Keratinocyte (primary cell): ENCODE measurements around the gene BABAM2. TPM values are rescaled to one million over a fixed set of nuclear protein-coding genes. Genes with fewer than 3 reads are reported as not detected.
"Not testable (repeated sequence)": the region's sequence is repeated elsewhere in the genome, so short reads cannot be mapped to it uniquely, and the experiment has no call there.

Experiments
- DNase-seq: peaks from one replicate; pipeline ENCODE4 v3.0.0-alpha.2; 2011; ENCODE audit warnings: low read depth, missing footprints, low spot score
- FAIRE-seq: peaks from 2 replicates; lab custom pipeline; 2011; peaks lifted over from hg19 to GRCh38; lab: Jason Lieb, UNC
- H2AFZ ChIP-seq: 2 replicates; pipeline ENCODE4 v1.6.0; 2012; ENCODE audit warnings: low read length, control low read depth, inconsistent platforms; ENCODE audit not compliant: control insufficient read depth
- H3K27ac ChIP-seq: 2 replicates; pipeline ENCODE4 v1.5.1; 2011; ENCODE audit warnings: low read length; ENCODE audit not compliant: control insufficient read depth, insufficient read depth
- H3K27me3 ChIP-seq: 3 replicates; pipeline ENCODE4 v1.6.0; 2011; ENCODE audit warnings: low read length; ENCODE audit not compliant: control insufficient read depth, insufficient read depth; ENCODE audit errors: extremely low read depth
- H3K36me3 ChIP-seq, 2 experiments: 2 replicates in 1 of 2; 3 replicates in 1 of 2; pipeline ENCODE4 v1.5.1; 2011; ENCODE audit warnings: low read length in 2 of 2, mild to moderate bottlenecking in 1 of 2; ENCODE audit not compliant: control insufficient read depth in 2 of 2, insufficient read depth in 2 of 2; ENCODE audit errors: extremely low read depth in 1 of 2
- H3K4me1 ChIP-seq: 3 replicates; pipeline ENCODE4 v1.5.1; 2011; ENCODE audit warnings: low read length; ENCODE audit not compliant: control insufficient read depth, insufficient read depth; ENCODE audit errors: extremely low read depth
- H3K4me2 ChIP-seq: 3 replicates; pipeline ENCODE4 v1.6.0; 2011; ENCODE audit warnings: low read depth, low read length; ENCODE audit not compliant: control insufficient read depth, insufficient read depth; ENCODE audit errors: extremely low read depth
- H3K4me3 ChIP-seq, 3 experiments: fragments of 200-600 bp in 1 of 3; sonication (generic) in 1 of 3; 2 replicates in 2 of 3; 3 replicates in 1 of 3; pipeline ENCODE4 v1.5.1; 2011 to 2016; ENCODE audit warnings: low read length in 3 of 3, mild to moderate bottlenecking in 3 of 3, control low read depth in 2 of 3, inconsistent platforms in 1 of 3, low read depth in 1 of 3, mixed read lengths in 1 of 3, mixed run types in 1 of 3, moderate library complexity in 1 of 3; ENCODE audit not compliant: control insufficient read depth in 2 of 3, insufficient read depth in 2 of 3; ENCODE audit errors: extremely low read depth in 1 of 3
- H3K79me2 ChIP-seq: 2 replicates; pipeline ENCODE4 v1.6.0; 2012; ENCODE audit warnings: low read length; ENCODE audit not compliant: control insufficient read depth, insufficient read depth
- H3K9ac ChIP-seq: 3 replicates; pipeline ENCODE4 v1.6.0; 2011; ENCODE audit warnings: low read length; ENCODE audit not compliant: control insufficient read depth, insufficient read depth; ENCODE audit errors: extremely low read depth
- H3K9me1 ChIP-seq: 3 replicates; pipeline ENCODE4 v1.6.0; 2011; ENCODE audit warnings: low read length; ENCODE audit not compliant: control insufficient read depth, insufficient read depth; ENCODE audit errors: extremely low read depth
- H3K9me3 ChIP-seq: 2 replicates; pipeline ENCODE4 v1.5.1; 2012; ENCODE audit warnings: low read depth, low read length; ENCODE audit not compliant: control insufficient read depth
- H4K20me1 ChIP-seq: 3 replicates; pipeline ENCODE4 v1.6.0; 2011; ENCODE audit warnings: low read length; ENCODE audit not compliant: control insufficient read depth, insufficient read depth; ENCODE audit errors: extremely low read depth
- CTCF ChIP-seq, 3 experiments: IDR thresholded peaks in 1 of 3; conservative IDR thresholded peaks in 1 of 3; optimal IDR thresholded peaks in 1 of 3; 2 replicates in 2 of 3; 3 replicates in 1 of 3; pipeline versions ENCODE3 to v1.5.1; 2011; ENCODE audit warnings: low read length in 3 of 3, mild to moderate bottlenecking in 3 of 3, moderate library complexity in 2 of 3, control low read depth in 1 of 3, inconsistent platforms in 1 of 3; ENCODE audit not compliant: insufficient read depth in 2 of 3; ENCODE audit errors: extremely low read depth in 1 of 3
- EZH2 ChIP-seq: IDR thresholded peaks from one replicate; pipeline ENCODE4 v1.6.1; 2012; ENCODE audit warnings: inconsistent platforms, mild to moderate bottlenecking, low read length, moderate library complexity
- dilution Hi-C: fragments of 300-500 bp; cut with MboI; formaldehyde crosslinking; loops from one replicate; pipeline ENCODE4 v1.7.0; 2020; ENCODE audit warnings: low sequenced_read_pairs; ENCODE audit not compliant: extremely low pct_ligation_motif_present
- polyA plus RNA-seq, 5 experiments: library from polyadenylated mRNA; depleted of rRNA in 3 of 5; stranded (reverse) in 3 of 5; stranded (forward) in 1 of 5; unstranded in 1 of 5; fragments of >200 nt; gene quantifications; 1 replicate in 1 of 5; 2 replicates in 3 of 5; 3 replicates in 1 of 5; pipeline versions ENCODE4 v1.2.1 to v1.2.3, GENCODE V29; 2011 to 2012; ENCODE audit warnings: missing spikeins in 2 of 5, low read depth in 1 of 5, low replicate concordance in 1 of 5

The BABAM2 gene
- polyA plus RNA-seq, 1 donor (not counting 4 experiments of a cell fraction or from before 2014, with no cell fraction given), result 29.8 TPM

GRCh38 chr2:28103611-28104010, 213.1 kb downstream of the BABAM2 start:
- Histone ChIP-seq H3K9ac (no peak overlapping the region), H3K9me1 (no peaks in the 10 kb centered on the region), H3K79me2 (no peaks in the 10 kb centered on the region), H3K27me3 (no peaks in the 10 kb centered on the region), H3K36me3 (no peaks in the 10 kb centered on the region), H4K20me1 (no peaks in the 10 kb centered on the region), H3K9me3 (no peaks in the 10 kb centered on the region), H3K27ac (no peak overlapping the region), H2AFZ (no peak overlapping the region), H3K4me1 (peaks cover 22% of the 10 kb centered on the region), H3K4me2 (no peak overlapping the region), H3K4me3 (no peak overlapping the region)
- DNase-seq (no peak), FAIRE-seq (no peak)
- no peak for TF ChIP-seq EZH2
- TF ChIP-seq CTCF (optimal IDR thresholded peaks at IDR 0.05 in 1 of 3, IDR thresholded peaks at IDR 0.05 in 1 of 3, conservative IDR thresholded peaks at IDR 0.05 in 1 of 3; ENCODE audit: extremely low read depth in 1 of 3, insufficient read depth in 2 of 3, low read length in 3 of 3), result no peak
- dilution Hi-C loops, result no loop called here

- Histone ChIP-seq H3K4me2 (no peak overlapping the region), H3K27ac (no peak overlapping the region), H3K9me1 (no peaks in the 10 kb centered on the region), H3K9me3 (no peaks in the 10 kb centered on the region), H4K20me1 (no peaks in the 10 kb centered on the region), H3K36me3 (no peaks in the 10 kb centered on the region), H3K9ac (no peak overlapping the region), H3K79me2 (no peaks in the 10 kb centered on the region), H2AFZ (no peak overlapping the region), H3K4me1 (no peaks in the 10 kb centered on the region), H3K27me3 (no peaks in the 10 kb centered on the region), H3K4me3 (no peak overlapping the region)
- dilution Hi-C loops, result no loop called here
- TF ChIP-seq EZH2 (no peak), CTCF (optimal IDR thresholded peaks at IDR 0.05 in 1 of 3, IDR thresholded peaks at IDR 0.05 in 1 of 3, conservative IDR thresholded peaks at IDR 0.05 in 1 of 3; ENCODE audit: extremely low read depth in 1 of 3, insufficient read depth in 2 of 3, low read length in 3 of 3) (no peak)
- no peak for DNase-seq
- no peak for FAIRE-seq
Measured at GRCh38 chr2:28108143-28108542, 217.6 kb downstream of the BABAM2 start.

GRCh38 chr2:28113771-28114170, 223.2 kb downstream of the BABAM2 start:
- H3K4me1 ChIP-seq, H3K9ac ChIP-seq, H3K79me2 ChIP-seq, H3K4me2 ChIP-seq, H2AFZ ChIP-seq, H3K36me3 ChIP-seq, H3K27me3 ChIP-seq, H3K9me3 ChIP-seq, FAIRE-seq, DNase-seq, dilution Hi-C loops, H3K9me1 ChIP-seq, H3K4me3 ChIP-seq, H3K27ac ChIP-seq, H4K20me1 ChIP-seq: not testable (repeated sequence)
